Neuron (in vitro differentiated cells): ENCODE data around the gene FBXW9.
"Not testable (repeated sequence)": the region's sequence is repeated elsewhere in the genome, so short reads cannot be mapped to it uniquely, and the experiment has no call there.

ENCODE experiments used
- H2AFZ ChIP-seq: one replicate; pipeline ENCODE4 v1.6.1; 2013; ENCODE audit warnings: low read depth, mild to moderate bottlenecking, inconsistent platforms, low read length, moderate library complexity
- H3K27me3 ChIP-seq: one replicate; pipeline ENCODE4 v1.6.1; 2013; ENCODE audit warnings: low read length; ENCODE audit not compliant: insufficient read depth
- H3K36me3 ChIP-seq: one replicate; pipeline ENCODE4 v1.6.1; 2013; ENCODE audit warnings: low read length; ENCODE audit not compliant: insufficient read depth
- H3K4me1 ChIP-seq: one replicate; pipeline ENCODE4 v1.6.1; 2013; ENCODE audit warnings: low read length; ENCODE audit not compliant: insufficient read depth
- H3K4me3 ChIP-seq: 2 replicates; pipeline ENCODE4 v1.5.1; 2013; ENCODE audit warnings: mild to moderate bottlenecking, low read length, moderate library complexity
- H3K9me3 ChIP-seq: one replicate; pipeline ENCODE4 v1.6.1; 2013; ENCODE audit warnings: low read length

Gene FBXW9

GRCh38 chr19:12696366-12697335, at the start of gene FBXW9:
TSS of gene FBXW9 (minus strand) at chr19:12696631. CDS start at chr19:12696581, 50 bp downstream.
- H3K4me1 ChIP-seq, result peaks cover 10% of the 10 kb centered on the region
- peak within 1 kb of the TSS; percentile 72 for H3K4me3 ChIP-seq
- no peaks in the 10 kb centered on the region for H3K9me3 ChIP-seq
- H3K27me3 ChIP-seq, result no peaks in the 10 kb centered on the region
- H2AFZ ChIP-seq, result peak within 1 kb of the TSS; percentile 46
- peaks cover 30% of the 10 kb centered on the region for H3K36me3 ChIP-seq

- no peak overlapping the region for H3K4me3 ChIP-seq
- H3K27me3 ChIP-seq, result peaks cover 5% of the 10 kb centered on the region
- H3K36me3 ChIP-seq, result peaks cover 38% of the 10 kb centered on the region
- peaks cover 9% of the 10 kb centered on the region for H3K9me3 ChIP-seq
- H2AFZ ChIP-seq, result no peak overlapping the region
- no peaks in the 10 kb centered on the region for H3K4me1 ChIP-seq
Measured at GRCh38 chr19:12745166-12745897, 48.9 kb upstream of the FBXW9 start.

GRCh38 chr19:12737835-12738351, 41.5 kb upstream of the FBXW9 start:
- no peaks in the 10 kb centered on the region for H3K27me3 ChIP-seq
- H3K4me3 ChIP-seq, result peak overlapping the region; percentile 72
- peak overlapping the region; percentile 29 for H2AFZ ChIP-seq

GRCh38 chr19:12736995-12737834, 40.8 kb upstream of the FBXW9 start, which contains the start of gene GET3:
TSS of gene GET3 (plus strand) at chr19:12737497. CDS start at chr19:12737506, 9 bp downstream.
- Histone ChIP-seq H3K27me3 (no peaks in the 10 kb centered on the region), H3K4me3 (peak within 1 kb of the TSS; percentile 72), H3K4me1 (peaks cover 26% of the 10 kb centered on the region), H2AFZ (peak within 1 kb of the TSS; percentile 29), H3K9me3 (no peaks in the 10 kb centered on the region), H3K36me3 (peaks cover 13% of the 10 kb centered on the region)

More at GRCh38 chr19:12737835-12738351, 41.5 kb upstream of the FBXW9 start:
- Histone ChIP-seq H3K4me1 (peaks cover 21% of the 10 kb centered on the region), H3K36me3 (peaks cover 16% of the 10 kb centered on the region), H3K9me3 (no peaks in the 10 kb centered on the region)

GRCh38 chr19:12733369-12734214, 37.2 kb upstream of the FBXW9 start:
- Histone ChIP-seq H3K27me3 (no peaks in the 10 kb centered on the region), H3K4me1 (peaks cover 27% of the 10 kb centered on the region), H3K9me3 (no peaks in the 10 kb centered on the region), H3K36me3 (peaks cover 29% of the 10 kb centered on the region), H3K4me3 (peak overlapping the region; percentile 74), H2AFZ (no peak overlapping the region)

- H3K27me3 ChIP-seq, result no peaks in the 10 kb centered on the region
- peaks cover 15% of the 10 kb centered on the region for H3K4me1 ChIP-seq
- H3K9me3 ChIP-seq, result no peaks in the 10 kb centered on the region
- no peak overlapping the region for H3K4me3 ChIP-seq
- no peak overlapping the region for H2AFZ ChIP-seq
- peaks cover 29% of the 10 kb centered on the region for H3K36me3 ChIP-seq
Measured at GRCh38 chr19:12731337-12731736, 34.9 kb upstream of the FBXW9 start.

GRCh38 chr19:12730064-12730463, 33.6 kb upstream of the FBXW9 start:
- no peak overlapping the region for H3K4me3 ChIP-seq
- H3K4me1 ChIP-seq, result peaks cover 15% of the 10 kb centered on the region
- H3K9me3 ChIP-seq, result no peaks in the 10 kb centered on the region
- H3K27me3 ChIP-seq, result no peaks in the 10 kb centered on the region
- peaks cover 29% of the 10 kb centered on the region for H3K36me3 ChIP-seq
- H2AFZ ChIP-seq, result no peak overlapping the region

- H3K4me1 ChIP-seq, result peaks cover 10% of the 10 kb centered on the region
- peaks cover 29% of the 10 kb centered on the region for H3K36me3 ChIP-seq
- H3K9me3 ChIP-seq, result no peaks in the 10 kb centered on the region
- H3K27me3 ChIP-seq, result no peaks in the 10 kb centered on the region
- H3K4me3 ChIP-seq, result no peak overlapping the region
- H2AFZ ChIP-seq, result no peak overlapping the region
Measured at GRCh38 chr19:12727745-12728433, 31.5 kb upstream of the FBXW9 start.

GRCh38 chr19:12726988-12727316, 30.5 kb upstream of the FBXW9 start:
- Histone ChIP-seq H3K4me1 (peaks cover 2% of the 10 kb centered on the region), H2AFZ (no peak overlapping the region), H3K36me3 (peaks cover 25% of the 10 kb centered on the region), H3K9me3 (no peaks in the 10 kb centered on the region), H3K27me3 (no peaks in the 10 kb centered on the region), H3K4me3 (no peak overlapping the region)

- H2AFZ ChIP-seq, H3K4me3 ChIP-seq, H3K9me3 ChIP-seq, H3K27me3 ChIP-seq: not testable (repeated sequence)
- Histone ChIP-seq H3K4me1 (peaks cover 12% of the 10 kb centered on the region), H3K36me3 (peaks cover 14% of the 10 kb centered on the region)
Measured at GRCh38 chr19:12725612-12726011, 29.2 kb upstream of the FBXW9 start.

- Histone ChIP-seq H3K9me3 (no peaks in the 10 kb centered on the region), H3K4me3 (peak within 1 kb of the TSS; percentile 79), H3K27me3 (no peaks in the 10 kb centered on the region), H2AFZ (peak within 1 kb of the TSS; percentile 47), H3K4me1 (peaks cover 17% of the 10 kb centered on the region), H3K36me3 (peaks cover 8% of the 10 kb centered on the region)
Measured at GRCh38 chr19:12723641-12724426, 27.4 kb upstream of the FBXW9 start, which contains the start of gene TNPO2. TSS of gene TNPO2 (minus strand) at chr19:12723932. CDS start at chr19:12720977, 2,955 bp downstream.
